Hippocampal formation (tissue), 2 donors: ENCODE data around the gene RBPJL.

ENCODE experiments used
- DNase-seq, 2 donors: peaks; one replicate each; lab custom pipeline; 2025; lab: John Stamatoyannopoulos, UW

RBPJL gene

GRCh38 chr20:45306431-45306982 is at the start of gene RBPJL:
RBPJL (plus strand) TSS chr20:45306840; CDS start chr20:45306923, 83 bp downstream.
- DNase-seq: no peak

DNA sequence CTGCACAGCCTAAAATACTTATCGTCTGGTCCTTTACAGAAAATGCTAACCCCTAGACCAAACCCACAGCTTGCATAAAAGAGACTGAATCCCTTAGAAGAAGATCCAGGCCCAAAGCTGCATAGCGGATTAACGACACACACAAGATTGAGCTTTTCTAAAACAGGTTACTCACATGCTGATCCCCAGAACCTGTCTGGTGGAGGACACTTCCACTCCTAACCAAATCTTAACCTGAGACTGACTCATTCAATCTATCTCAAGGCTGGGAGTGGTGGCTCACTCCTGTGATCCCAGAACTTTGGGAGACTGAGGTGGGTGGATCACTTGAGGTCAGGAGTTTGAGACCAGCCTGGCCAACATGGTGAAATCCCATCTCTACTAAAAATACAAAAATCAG is 49.5 kb upstream of the RBPJL start:
- no peak for DNase-seq

DNA sequence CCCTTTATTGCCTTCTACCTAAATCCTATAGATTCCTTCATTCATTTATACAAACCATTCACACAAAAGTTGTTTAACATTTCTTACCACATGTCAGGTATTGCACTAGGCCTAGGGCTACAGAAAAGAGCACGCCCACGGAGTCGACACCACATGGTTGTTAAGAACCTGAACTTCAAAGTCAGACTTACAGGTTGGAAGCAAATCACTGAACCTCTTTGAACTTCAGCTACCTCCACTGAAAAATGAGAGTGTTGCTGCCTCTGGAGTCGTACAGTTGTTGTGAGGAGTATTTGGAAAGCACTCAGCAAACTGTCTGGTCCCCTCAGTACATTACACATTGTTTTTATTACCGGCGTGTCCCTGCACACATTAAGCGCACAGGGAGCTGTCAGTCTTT is 48.9 kb upstream of the RBPJL start:
- no peak for DNase-seq

GRCh38 chr20:45258259-45258658 is 48.4 kb upstream of the RBPJL start:
- DNase-seq: no peak

DNA sequence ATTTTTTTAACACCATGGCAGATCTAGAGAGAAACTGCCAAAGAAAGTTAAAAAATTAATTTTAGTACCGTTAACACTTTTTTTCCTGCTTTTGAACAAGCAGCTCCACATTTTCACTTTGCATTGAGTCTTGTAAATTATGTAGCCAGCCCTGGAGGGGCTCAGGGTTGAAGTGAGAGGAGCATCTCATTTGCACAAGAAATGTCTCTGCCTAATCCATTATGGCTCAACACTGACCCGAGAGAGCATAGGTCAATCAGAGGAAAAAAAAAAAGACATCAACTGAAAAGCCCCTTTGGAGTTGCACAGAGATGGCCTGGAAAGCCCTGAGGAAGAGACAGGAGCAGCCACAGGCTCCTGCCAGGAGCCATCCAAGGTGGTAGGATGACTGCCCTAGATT is 48.0 kb upstream of the RBPJL start:
- no peak for DNase-seq

GRCh38 chr20:45263556-45264266 is 42.9 kb upstream of the RBPJL start:
- no peak for DNase-seq

DNA sequence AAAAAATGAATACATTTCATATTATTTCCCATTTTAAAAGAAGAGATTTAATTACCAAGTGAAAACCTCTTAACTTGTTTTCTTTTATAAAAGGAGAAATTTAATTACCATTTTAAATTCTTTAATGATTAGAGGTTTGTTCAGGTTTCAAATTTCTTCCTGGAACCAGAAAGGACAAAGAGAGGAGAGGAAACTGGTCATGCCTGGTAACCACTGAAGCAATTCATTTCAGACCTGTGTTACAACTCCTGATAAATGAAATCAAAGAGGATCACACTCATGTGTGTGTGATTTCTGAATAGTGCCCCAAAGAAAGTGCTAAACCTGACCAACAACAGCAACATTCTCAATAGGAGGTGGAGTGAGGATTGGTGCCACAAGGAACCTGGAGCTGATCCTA is 39.7 kb upstream of the RBPJL start:
- no peak for DNase-seq

GRCh38 chr20:45268531-45268930 is 38.1 kb upstream of the RBPJL start:
- DNase-seq: no peak

GRCh38 chr20:45269056-45269455 is 37.6 kb upstream of the RBPJL start:
- no peak for DNase-seq

- DNase-seq: no peak
These were observed 36.8 kb upstream of the RBPJL start for GRCh38 chr20:45269754-45270270.

GRCh38 chr20:45275338-45275737 is 31.3 kb upstream of the RBPJL start:
- DNase-seq: no peak

DNA sequence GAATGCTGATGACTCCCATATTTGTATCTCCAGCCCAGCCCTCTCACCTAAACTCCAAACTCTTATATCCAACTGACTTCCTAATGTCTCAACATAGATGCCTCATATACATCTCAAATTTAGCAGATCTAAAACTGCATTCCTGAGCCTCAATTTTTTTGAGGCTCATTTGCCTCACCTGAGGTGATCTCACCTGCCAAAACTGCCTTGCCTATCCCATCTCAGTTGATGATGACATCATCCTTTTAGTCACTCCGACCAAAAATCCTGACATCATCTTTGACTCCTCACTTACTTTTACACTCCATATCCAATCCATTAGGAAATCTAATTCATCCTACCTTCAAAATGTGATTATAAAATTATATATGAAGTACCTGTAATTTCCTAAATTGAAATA is 26.6 kb upstream of the RBPJL start:
- DNase-seq: no peak

DNA sequence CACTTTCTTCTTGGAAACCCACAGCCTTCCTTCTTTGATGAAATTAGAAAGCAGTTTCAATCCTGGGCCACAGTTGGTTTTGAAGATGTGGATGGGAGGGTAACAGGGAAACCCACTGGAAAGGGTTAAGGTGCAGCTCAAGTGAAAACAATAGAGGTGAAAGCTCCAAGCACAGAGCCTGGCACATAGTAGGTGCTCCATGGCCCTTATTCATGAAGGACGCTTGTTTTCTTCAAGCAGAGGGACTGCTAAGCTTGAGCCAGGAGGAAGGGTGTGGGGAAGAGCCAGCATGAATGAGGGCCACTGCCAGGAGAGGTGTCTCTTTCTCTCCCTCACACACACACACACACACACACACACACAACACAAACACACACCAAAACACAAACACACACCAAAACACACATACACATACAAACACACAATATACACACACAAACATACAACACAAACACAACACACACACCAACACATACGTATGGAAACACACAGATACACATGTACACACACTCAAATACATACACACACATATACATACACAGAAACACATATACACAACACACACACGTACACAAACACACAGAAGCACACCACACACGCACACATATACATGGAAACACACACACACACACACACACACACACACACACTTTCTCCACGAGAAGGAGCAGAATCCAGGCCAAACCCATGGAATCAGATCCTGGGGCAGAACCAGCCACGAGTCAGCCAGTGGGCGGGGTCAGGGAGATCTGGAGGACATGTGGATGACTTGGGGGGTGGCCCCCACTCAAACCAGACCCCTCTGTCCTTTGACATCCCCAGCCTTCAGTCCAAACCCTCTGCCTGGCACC is 23.7 kb upstream of the RBPJL start:
- no peak for DNase-seq

DNA sequence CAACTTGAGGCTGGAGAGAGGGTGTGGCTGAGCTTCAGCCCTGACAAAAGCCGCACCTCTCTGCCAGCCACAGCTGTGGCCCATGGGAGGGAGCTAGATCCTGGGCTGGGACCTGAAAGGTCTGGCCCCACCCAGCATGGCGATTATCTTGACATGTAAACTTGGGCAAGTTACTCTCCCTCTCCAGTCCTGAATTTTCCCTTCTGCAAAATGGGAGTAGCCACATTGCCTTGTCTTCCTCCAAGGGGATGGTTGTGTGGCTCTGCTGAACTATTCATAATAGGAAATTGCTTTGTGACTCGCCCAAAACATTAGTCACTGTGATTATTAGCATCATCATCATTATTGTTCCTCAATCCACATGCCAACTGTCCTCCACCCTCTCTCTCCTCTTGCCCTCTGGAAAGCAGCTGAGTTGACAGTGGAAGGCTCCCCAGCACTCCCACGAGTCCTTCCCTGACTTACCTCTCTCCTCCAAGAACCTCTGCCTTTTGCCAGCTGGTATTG is 23.0 kb upstream of the RBPJL start:
- no peak for DNase-seq

- DNase-seq: no peak
These were observed 18.3 kb upstream of the RBPJL start for GRCh38 chr20:45288376-45288775.

DNA sequence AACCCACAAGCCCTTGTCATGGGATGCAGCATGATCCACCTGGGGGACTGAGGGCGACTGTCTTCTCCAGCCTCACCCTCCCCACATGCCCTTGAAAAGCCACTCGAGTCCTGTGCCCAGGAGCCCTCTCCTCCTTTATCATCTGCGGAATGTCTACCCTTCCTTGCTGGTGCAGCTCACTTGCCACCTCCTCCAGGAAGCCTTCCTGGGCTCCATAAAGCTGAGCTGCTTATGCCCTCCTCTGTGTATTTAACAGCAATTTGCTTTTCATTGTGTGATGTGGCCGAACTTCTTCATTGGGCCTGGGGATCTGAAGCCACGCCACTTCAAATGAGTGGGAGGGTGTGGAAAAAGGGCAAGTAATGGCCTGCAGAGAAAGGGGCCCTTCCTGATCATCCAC is 17.8 kb upstream of the RBPJL start:
- DNase-seq: no peak

DNA sequence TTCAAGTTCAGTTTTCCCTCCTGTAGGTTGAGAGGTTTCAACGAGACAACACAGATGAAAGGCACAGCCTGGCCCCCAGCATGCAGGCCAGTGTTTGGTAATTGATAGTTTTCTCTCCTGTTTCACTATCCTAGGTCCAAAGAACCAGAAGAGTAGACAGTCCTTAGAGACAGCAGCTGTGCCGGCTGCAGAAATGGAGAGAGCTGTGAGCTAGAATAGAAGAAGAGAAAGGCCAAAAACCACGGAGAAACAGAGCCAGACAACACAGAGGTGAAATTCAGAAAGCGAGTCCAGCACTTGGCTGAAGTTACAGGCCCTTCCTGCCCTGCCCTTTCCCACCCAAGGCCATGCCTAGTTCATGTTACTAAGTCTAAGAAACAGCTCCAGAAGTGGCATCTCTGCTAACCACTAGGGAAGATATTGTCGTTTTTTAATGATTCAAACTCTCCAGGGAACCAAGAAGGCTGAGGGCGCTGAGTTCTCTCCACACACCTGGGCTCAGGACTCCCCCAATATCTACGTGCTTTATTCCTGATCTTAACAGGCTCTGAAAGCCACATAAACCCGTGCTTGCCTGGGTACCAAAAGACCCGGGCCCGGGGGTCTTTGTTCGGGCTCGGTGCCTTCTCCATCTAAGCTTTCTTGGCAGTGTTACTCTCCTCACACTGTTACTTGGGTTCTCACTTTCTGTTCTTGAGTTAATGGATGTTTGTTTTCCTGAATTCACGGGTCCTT is 16.5 kb upstream of the RBPJL start:
- no peak for DNase-seq

DNA sequence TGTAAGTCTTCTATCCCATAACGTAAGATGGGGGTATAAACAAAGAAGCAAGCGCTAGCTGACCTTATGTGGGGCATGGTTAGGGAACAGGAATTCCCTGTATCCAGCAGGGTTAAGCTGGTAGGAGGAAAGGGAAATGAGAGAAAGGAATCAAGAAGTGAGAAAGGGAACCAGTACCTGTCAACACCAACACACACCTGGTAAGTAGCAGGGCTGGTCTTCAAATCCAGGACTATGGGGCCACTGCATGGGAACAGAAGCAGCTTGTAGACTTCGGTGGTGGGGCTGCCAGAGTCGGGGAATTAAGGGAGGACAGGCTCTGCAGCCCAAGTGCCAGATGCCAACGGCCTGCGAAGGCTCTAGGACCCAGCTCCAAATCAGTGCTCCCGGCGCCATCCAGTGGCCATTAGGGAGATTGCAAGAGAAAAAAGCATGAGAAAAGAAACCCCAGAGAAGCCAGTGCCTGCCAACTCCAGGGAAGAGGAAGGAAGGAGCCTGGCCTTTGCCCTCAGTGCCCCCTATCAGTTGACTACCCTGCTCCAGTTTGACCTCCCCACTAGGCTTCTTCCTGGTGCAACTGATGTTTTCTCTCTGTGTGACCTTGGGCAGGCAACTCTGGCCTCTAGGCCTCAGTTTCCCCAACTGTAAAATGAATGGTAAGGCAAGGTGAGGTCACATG is 15.8 kb upstream of the RBPJL start:
- DNase-seq: peak; percentile 30 to 61

GRCh38 chr20:45291526-45291925 is 15.1 kb upstream of the RBPJL start:
- DNase-seq: no peak

DNA sequence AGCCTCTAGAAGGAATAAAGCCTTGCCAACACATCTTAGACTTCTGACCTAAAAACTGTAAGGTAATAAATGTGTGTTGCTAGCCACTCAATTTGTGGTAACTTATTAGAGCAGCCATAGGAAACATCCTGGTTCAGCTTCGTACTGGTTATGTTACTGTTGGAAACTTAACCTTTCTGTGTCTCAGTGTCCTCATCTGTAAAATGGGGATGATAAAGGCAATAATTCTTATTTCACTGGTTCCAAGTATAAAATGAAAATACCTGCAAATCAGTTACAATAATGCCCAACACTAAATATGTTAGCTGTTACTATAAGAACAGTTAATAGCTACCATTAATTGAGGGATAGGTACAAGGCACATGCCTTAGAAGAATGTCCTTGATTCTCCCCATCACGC is 14.3 kb upstream of the RBPJL start:
- no peak for DNase-seq
